ENCODE measurements around the gene FHAD1. TPM values are rescaled to one million over a fixed set of nuclear protein-coding genes. Genes with fewer than 3 reads are reported as not detected.

Gene FHAD1
- total and polyA plus RNA-seq, 9 of the 15 experiments (the other 6 are each of a cell fraction or from before 2014, with no cell fraction given) = 0.32 to 2.1 (median 1.5) TPM; not detected in 1

DNA sequence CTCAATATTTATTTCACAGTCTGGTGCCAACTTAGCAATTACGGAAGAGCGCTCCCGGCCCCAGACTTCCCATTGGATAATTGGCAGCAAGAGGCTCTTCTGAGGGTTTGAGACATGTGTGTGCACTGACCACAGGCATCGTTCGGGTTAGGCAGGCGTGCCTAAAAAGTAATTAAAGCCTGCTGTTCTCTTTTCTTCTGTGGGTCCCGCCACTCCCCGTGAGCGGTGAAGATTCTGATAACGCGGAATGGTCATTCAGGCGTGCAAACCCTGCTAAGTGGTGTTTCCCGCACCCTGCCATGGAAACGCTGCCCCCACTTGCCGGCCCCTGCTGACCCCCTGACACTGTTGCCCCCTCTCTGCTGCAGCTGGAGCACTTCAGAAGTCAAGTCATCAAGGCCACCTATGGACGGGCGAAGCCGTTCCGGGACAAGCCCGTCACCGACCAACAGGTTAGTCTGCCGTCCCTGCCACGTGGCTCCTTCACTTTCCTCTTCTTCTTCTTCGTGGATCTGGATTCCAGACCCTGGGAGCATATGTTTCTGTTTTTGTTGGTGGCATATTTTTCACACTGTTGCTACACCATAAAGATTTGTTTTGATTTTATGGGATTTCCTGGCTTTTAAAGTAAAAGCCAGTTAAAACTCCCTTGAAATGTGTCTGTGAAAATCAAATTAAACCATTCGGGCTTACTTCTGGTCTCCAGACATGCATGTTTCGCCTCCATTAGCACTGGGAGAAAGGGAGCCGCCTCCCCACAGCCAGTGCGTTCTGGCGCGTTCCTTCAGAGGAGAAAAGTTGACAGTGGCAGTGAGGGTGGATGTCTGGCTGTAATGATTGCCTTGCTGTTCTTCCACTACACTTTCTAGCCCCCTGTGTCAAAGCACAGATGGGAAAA is 79.9 kb downstream of the FHAD1 start (continued):
- TF ChIP-seq NR2C2 (CRISPR knock-in tag; IDR thresholded peaks at IDR 0.05) (0 out of 2 replicates have a peak, but pooled peaks have one; percentile 31), NR2C2 (tag; IDR thresholded peaks at IDR 0.05) (no peak), L3MBTL2 (IDR thresholded peaks at IDR 0.05) (peak; percentile 84), MCM7 (IDR thresholded peaks at IDR 0.05) (no peak), EHMT2 (IDR thresholded peaks at IDR 0.05) (no peak), NCOA2 (IDR thresholded peaks at IDR 0.05; ENCODE audit: partially characterized antibody in 2 of 2) (no peak)
- TF ChIP-seq, protein P1, sequence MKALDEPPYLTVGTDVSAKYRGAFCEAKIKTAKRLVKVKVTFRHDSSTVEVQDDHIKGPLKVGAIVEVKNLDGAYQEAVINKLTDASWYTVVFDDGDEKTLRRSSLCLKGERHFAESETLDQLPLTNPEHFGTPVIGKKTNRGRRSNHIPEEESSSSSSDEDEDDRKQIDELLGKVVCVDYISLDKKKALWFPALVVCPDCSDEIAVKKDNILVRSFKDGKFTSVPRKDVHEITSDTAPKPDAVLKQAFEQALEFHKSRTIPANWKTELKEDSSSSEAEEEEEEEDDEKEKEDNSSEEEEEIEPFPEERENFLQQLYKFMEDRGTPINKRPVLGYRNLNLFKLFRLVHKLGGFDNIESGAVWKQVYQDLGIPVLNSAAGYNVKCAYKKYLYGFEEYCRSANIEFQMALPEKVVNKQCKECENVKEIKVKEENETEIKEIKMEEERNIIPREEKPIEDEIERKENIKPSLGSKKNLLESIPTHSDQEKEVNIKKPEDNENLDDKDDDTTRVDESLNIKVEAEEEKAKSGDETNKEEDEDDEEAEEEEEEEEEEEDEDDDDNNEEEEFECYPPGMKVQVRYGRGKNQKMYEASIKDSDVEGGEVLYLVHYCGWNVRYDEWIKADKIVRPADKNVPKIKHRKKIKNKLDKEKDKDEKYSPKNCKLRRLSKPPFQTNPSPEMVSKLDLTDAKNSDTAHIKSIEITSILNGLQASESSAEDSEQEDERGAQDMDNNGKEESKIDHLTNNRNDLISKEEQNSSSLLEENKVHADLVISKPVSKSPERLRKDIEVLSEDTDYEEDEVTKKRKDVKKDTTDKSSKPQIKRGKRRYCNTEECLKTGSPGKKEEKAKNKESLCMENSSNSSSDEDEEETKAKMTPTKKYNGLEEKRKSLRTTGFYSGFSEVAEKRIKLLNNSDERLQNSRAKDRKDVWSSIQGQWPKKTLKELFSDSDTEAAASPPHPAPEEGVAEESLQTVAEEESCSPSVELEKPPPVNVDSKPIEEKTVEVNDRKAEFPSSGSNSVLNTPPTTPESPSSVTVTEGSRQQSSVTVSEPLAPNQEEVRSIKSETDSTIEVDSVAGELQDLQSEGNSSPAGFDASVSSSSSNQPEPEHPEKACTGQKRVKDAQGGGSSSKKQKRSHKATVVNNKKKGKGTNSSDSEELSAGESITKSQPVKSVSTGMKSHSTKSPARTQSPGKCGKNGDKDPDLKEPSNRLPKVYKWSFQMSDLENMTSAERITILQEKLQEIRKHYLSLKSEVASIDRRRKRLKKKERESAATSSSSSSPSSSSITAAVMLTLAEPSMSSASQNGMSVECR (CRISPR knock-in tag; IDR thresholded peaks at IDR 0.05) = 0 out of 2 replicates have a peak, but pooled peaks have one; percentile 19
- TF ChIP-seq, protein P2, sequence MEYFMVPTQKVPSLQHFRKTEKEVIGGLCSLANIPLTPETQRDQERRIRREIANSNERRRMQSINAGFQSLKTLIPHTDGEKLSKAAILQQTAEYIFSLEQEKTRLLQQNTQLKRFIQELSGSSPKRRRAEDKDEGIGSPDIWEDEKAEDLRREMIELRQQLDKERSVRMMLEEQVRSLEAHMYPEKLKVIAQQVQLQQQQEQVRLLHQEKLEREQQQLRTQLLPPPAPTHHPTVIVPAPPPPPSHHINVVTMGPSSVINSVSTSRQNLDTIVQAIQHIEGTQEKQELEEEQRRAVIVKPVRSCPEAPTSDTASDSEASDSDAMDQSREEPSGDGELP (CRISPR knock-in tag; IDR thresholded peaks at IDR 0.05; ENCODE audit: borderline replicate concordance) = peak; percentile 30; the same call in 1 of the 2 replicates
- TF ChIP-seq, protein P3, sequence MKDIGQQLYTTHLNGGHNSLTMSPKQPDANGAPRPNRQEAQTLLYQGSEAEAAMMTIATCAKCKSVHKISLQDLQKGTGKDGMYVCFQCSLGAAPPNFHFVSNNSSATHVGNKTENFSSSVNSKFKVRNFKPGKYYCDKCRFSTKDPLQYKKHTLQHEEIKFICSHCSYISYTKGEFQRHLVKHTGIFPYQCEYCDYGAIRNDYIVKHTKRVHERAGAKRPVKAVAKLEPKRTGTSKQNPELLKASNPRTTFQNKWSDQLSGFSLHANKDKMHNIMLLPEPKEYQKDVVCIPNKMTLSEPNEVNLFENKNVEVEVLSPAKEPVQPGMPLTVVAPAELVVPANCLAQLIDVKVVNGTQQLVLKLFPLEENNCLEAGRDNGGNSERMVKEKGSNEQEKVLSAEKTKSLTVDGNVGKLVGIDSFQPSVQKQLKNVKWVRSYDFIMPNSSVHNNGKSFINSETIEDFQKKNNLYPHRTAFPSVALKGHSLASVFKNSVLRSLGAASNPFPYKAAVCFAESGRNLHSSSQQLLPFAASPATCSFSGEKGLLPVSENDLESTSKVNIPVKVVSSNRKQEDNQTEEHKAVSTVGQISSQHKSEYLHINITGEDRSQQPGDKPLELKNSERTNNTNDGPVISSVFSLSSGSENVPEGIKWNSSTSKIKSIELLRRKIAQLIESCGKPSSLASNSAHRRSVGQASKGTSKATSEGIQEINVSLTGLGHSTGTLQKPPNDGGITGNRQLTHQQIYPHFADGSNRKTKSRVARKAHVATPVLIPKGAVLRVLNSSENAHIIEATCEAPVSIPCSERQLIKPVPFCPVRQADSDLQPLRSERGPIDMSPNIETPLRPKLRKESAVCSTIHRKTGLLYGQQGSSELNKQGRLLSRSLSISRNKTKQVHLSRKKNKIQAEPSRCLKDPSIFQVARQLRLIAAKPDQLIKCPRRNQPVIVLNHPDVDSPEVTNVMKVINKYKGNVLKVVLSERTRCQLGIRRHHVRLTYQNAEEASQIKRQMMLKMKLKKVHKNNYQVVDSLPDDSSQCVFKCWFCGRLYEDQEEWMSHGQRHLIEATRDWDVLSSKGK (CRISPR knock-in tag; IDR thresholded peaks at IDR 0.05) = no peak
- TF ChIP-seq, protein P4, sequence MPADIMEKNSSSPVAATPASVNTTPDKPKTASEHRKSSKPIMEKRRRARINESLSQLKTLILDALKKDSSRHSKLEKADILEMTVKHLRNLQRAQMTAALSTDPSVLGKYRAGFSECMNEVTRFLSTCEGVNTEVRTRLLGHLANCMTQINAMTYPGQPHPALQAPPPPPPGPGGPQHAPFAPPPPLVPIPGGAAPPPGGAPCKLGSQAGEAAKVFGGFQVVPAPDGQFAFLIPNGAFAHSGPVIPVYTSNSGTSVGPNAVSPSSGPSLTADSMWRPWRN (IDR thresholded peaks at IDR 0.05; ENCODE audit: low read depth) = peak; percentile 83

Data from K562 (cell line).